Trophoblast cell (in vitro differentiated cells and primary cell): ENCODE results near the gene TBC1D22A.
A peak's percentile ranks its signal among the peaks of the same experiment; 100 is the strongest.

Experiments
- DNase-seq, 2 donors: peaks; one replicate each; pipeline ENCODE4 v3.0.0-alpha.2; 2016
- H2AFZ ChIP-seq: 2 replicates; pipeline ENCODE4 v1.6.1; 2013; ENCODE audit warnings: low read length, moderate library complexity, mild to moderate bottlenecking; ENCODE audit not compliant: insufficient read depth, poor library complexity
- H2AK5ac ChIP-seq: 2 replicates; pipeline ENCODE4 v1.6.1; 2013; ENCODE audit warnings: mild to moderate bottlenecking, low read length
- H2BK120ac ChIP-seq: 2 replicates; pipeline ENCODE4 v1.6.1; 2013; ENCODE audit warnings: low read length, mild to moderate bottlenecking, moderate library complexity; ENCODE audit not compliant: insufficient read depth, poor library complexity
- H2BK12ac ChIP-seq: 2 replicates; pipeline ENCODE4 v1.6.1; 2013; ENCODE audit warnings: mild to moderate bottlenecking, low read length, moderate library complexity
- H2BK5ac ChIP-seq: 2 replicates; pipeline ENCODE4 v1.6.1; 2013; ENCODE audit warnings: low read length, low read depth, moderate library complexity, mild to moderate bottlenecking; ENCODE audit not compliant: poor library complexity
- H3K14ac ChIP-seq: 2 replicates; pipeline ENCODE4 v1.6.1; 2013; ENCODE audit warnings: mild to moderate bottlenecking, low read length
- H3K18ac ChIP-seq: 2 replicates; pipeline ENCODE4 v1.6.1; 2013; ENCODE audit warnings: mild to moderate bottlenecking, low read length
- H3K23ac ChIP-seq: 2 replicates; pipeline ENCODE4 v1.6.1; 2013; ENCODE audit warnings: low read length
- H3K27ac ChIP-seq: 2 replicates; pipeline ENCODE4 v1.5.1; 2013; ENCODE audit warnings: low read depth, mild to moderate bottlenecking, inconsistent platforms, low read length, moderate library complexity
- H3K27me3 ChIP-seq: 2 replicates; pipeline ENCODE4 v1.6.1; 2013; ENCODE audit warnings: inconsistent platforms, mild to moderate bottlenecking, low read length, moderate library complexity; ENCODE audit not compliant: insufficient read depth
- H3K36me3 ChIP-seq, 2 experiments: 1 replicate in 1 of 2; 2 replicates in 1 of 2; pipeline ENCODE4 v1.6.1; 2013; ENCODE audit warnings: low read length in 2 of 2, mild to moderate bottlenecking in 2 of 2, moderate library complexity in 1 of 2; ENCODE audit not compliant: insufficient read depth in 2 of 2, control insufficient read depth in 1 of 2
- H3K4ac ChIP-seq: 2 replicates; pipeline ENCODE4 v1.6.1; 2013; ENCODE audit warnings: low read depth, mild to moderate bottlenecking, low read length, moderate library complexity
- H3K4me1 ChIP-seq, 2 experiments: 1 replicate in 1 of 2; 2 replicates in 1 of 2; pipeline ENCODE4 v1.6.1; 2013; ENCODE audit warnings: low read length in 2 of 2, mild to moderate bottlenecking in 2 of 2, moderate library complexity in 1 of 2; ENCODE audit not compliant: insufficient read depth in 2 of 2, control insufficient read depth in 1 of 2
- H3K4me2 ChIP-seq: 2 replicates; pipeline ENCODE4 v1.6.1; 2013; ENCODE audit warnings: inconsistent platforms, mild to moderate bottlenecking, low read length, moderate library complexity
- H3K4me3 ChIP-seq: 2 replicates; pipeline ENCODE4 v1.5.1; 2013; ENCODE audit warnings: mild to moderate bottlenecking, low read depth, low read length, inconsistent platforms
- H3K79me1 ChIP-seq: one replicate; pipeline ENCODE4 v1.6.1; 2013; ENCODE audit warnings: low read length
- H3K79me2 ChIP-seq: 2 replicates; pipeline ENCODE4 v1.6.1; 2013; ENCODE audit warnings: low read length, mild to moderate bottlenecking; ENCODE audit not compliant: control insufficient read depth, insufficient read depth, poor library complexity
- H3K9ac ChIP-seq: 2 replicates; pipeline ENCODE4 v1.6.1; 2013; ENCODE audit warnings: mild to moderate bottlenecking, low read length
- H3K9me3 ChIP-seq: 2 replicates; pipeline ENCODE4 v1.6.1; 2013; ENCODE audit warnings: low read depth, mild to moderate bottlenecking, control low read depth, inconsistent platforms, low read length; ENCODE audit not compliant: insufficient read depth
- H4K12ac ChIP-seq: 2 replicates; pipeline ENCODE4 v1.6.1; 2013; ENCODE audit warnings: low read depth, mild to moderate bottlenecking, low read length, moderate library complexity
- H4K8ac ChIP-seq: 2 replicates; pipeline ENCODE4 v1.6.1; 2013; ENCODE audit warnings: low read depth, mild to moderate bottlenecking, low read length, moderate library complexity
- H4K91ac ChIP-seq: one replicate; pipeline ENCODE4 v1.6.1; 2013; ENCODE audit warnings: low read depth, mild to moderate bottlenecking, low read length, moderate library complexity
- WGBS: extraction: QIAGEN DNeasy Blood & Tissue Kit; methylation state at CpG from one replicate; pipeline ENCODE4 v1.1.7; 2013; ENCODE audit warnings: missing lambda C conversion rate; ENCODE audit not compliant: insufficient read length, insufficient coverage; ENCODE audit errors: extremely low coverage; 5-methylcytosine and 5-hydroxymethylcytosine counted together

TBC1D22A gene

GRCh38 chr22:46738647-46739093, 23.8 kb upstream of the TBC1D22A start:
- H3K14ac ChIP-seq = peak overlapping the region; percentile 82
- peak overlapping the region; percentile 81 for H4K8ac ChIP-seq
- H2BK120ac ChIP-seq = peak overlapping the region; percentile 54
- no peak overlapping the region for H3K27ac ChIP-seq
- no CpG with 5 or more reads among the region's 20 CpGs for WGBS
- H3K23ac ChIP-seq = no peak overlapping the region
- H2AFZ ChIP-seq = peak overlapping the region; percentile 97
- H2BK12ac ChIP-seq = no peak overlapping the region
- peak overlapping the region; percentile 79 for H3K4me3 ChIP-seq
- H4K12ac ChIP-seq = peak overlapping the region; percentile 37
- peak overlapping the region; percentile 88 for H4K91ac ChIP-seq
- peak overlapping the region; percentile 70 for H3K18ac ChIP-seq
- peaks cover 30 to 42% of the 10 kb centered on the region in 2 experiments for H3K4me1 ChIP-seq
- peak overlapping the region; percentile 3 for H2AK5ac ChIP-seq
- no peaks in the 10 kb centered on the region for H3K36me3 ChIP-seq
- peak overlapping the region; percentile 78 for H3K4me2 ChIP-seq
- no peak overlapping the region for H3K4ac ChIP-seq
- peaks cover 4% of the 10 kb centered on the region for H3K79me2 ChIP-seq
- no peaks in the 10 kb centered on the region for H3K9me3 ChIP-seq
- DNase-seq = peak in 1 of 2 donors; percentile 10
- peaks cover 8% of the 10 kb centered on the region for H3K79me1 ChIP-seq
- H3K9ac ChIP-seq = no peak overlapping the region
- no peaks in the 10 kb centered on the region for H3K27me3 ChIP-seq
- peak overlapping the region; percentile 57 for H2BK5ac ChIP-seq

- Histone ChIP-seq H3K18ac (peak overlapping the region; percentile 3), H2AFZ (no peak overlapping the region), H2AK5ac (peak overlapping the region; percentile 3), H4K91ac (no peak overlapping the region), H3K79me2 (peaks cover 4% of the 10 kb centered on the region), H3K4me1 (peaks cover 30 to 42% of the 10 kb centered on the region in 2 experiments), H3K4ac (no peak overlapping the region), H3K36me3 (no peaks in the 10 kb centered on the region), H3K4me3 (no peak overlapping the region), H3K27me3 (no peaks in the 10 kb centered on the region), H2BK5ac (no peak overlapping the region), H3K4me2 (peak overlapping the region; percentile 78), H3K9me3 (no peaks in the 10 kb centered on the region), H4K12ac (no peak overlapping the region), H2BK12ac (no peak overlapping the region), H3K23ac (no peak overlapping the region), H3K27ac (no peak overlapping the region), H4K8ac (peak overlapping the region; percentile 81), H3K79me1 (peaks cover 8% of the 10 kb centered on the region), H3K14ac (peak overlapping the region; percentile 82), H2BK120ac (no peak overlapping the region), H3K9ac (no peak overlapping the region)
- WGBS = no CpG with 5 or more reads among the region's 20 CpGs
- peak in 1 of 2 donors; percentile 23 for DNase-seq
These were observed 23.2 kb upstream of the TBC1D22A start for GRCh38 chr22:46739094-46739870.

- Histone ChIP-seq H2BK120ac (no peak overlapping the region), H3K27me3 (no peaks in the 10 kb centered on the region), H2AK5ac (no peak overlapping the region), H3K4me3 (peak overlapping the region; percentile 7), H3K14ac (no peak overlapping the region), H3K4me1 (peaks cover 26 to 32% of the 10 kb centered on the region in 2 experiments), H4K12ac (no peak overlapping the region), H3K36me3 (no peaks in the 10 kb centered on the region), H3K79me2 (peaks cover 4% of the 10 kb centered on the region), H4K91ac (no peak overlapping the region), H3K9me3 (peaks cover 2% of the 10 kb centered on the region), H2AFZ (no peak overlapping the region), H3K4me2 (no peak overlapping the region), H2BK12ac (no peak overlapping the region), H3K27ac (no peak overlapping the region), H3K18ac (no peak overlapping the region), H4K8ac (no peak overlapping the region), H3K23ac (no peak overlapping the region), H2BK5ac (no peak overlapping the region), H3K79me1 (peaks cover 8% of the 10 kb centered on the region), H3K9ac (no peak overlapping the region), H3K4ac (no peak overlapping the region)
- WGBS = no CpG with 5 or more reads among the region's 14 CpGs
- no peak for DNase-seq
These were observed 21.3 kb upstream of the TBC1D22A start for GRCh38 chr22:46740910-46741780.

- H3K79me1 ChIP-seq = peaks cover 8% of the 10 kb centered on the region
- no peak overlapping the region for H3K18ac ChIP-seq
- H3K27me3 ChIP-seq = no peaks in the 10 kb centered on the region
- H2AFZ ChIP-seq = no peak overlapping the region
- H2BK5ac ChIP-seq = no peak overlapping the region
- no peak for DNase-seq
- H3K9ac ChIP-seq = no peak overlapping the region
- no peak overlapping the region for H4K8ac ChIP-seq
- H3K27ac ChIP-seq = no peak overlapping the region
- no peak overlapping the region for H3K23ac ChIP-seq
- no peak overlapping the region for H4K91ac ChIP-seq
- H4K12ac ChIP-seq = no peak overlapping the region
- peaks cover 2% of the 10 kb centered on the region for H3K9me3 ChIP-seq
- H2BK120ac ChIP-seq = no peak overlapping the region
- no CpG with 5 or more reads among the region's 6 CpGs for WGBS
- H3K4ac ChIP-seq = no peak overlapping the region
- no peak overlapping the region for H3K4me3 ChIP-seq
- H3K4me1 ChIP-seq = peaks cover 20 to 26% of the 10 kb centered on the region in 2 experiments
- H3K14ac ChIP-seq = no peak overlapping the region
- no peaks in the 10 kb centered on the region for H3K36me3 ChIP-seq
- no peak overlapping the region for H3K4me2 ChIP-seq
- peaks cover 4% of the 10 kb centered on the region for H3K79me2 ChIP-seq
- H2AK5ac ChIP-seq = peak overlapping the region; percentile 49
- H2BK12ac ChIP-seq = no peak overlapping the region
These were observed 20.4 kb upstream of the TBC1D22A start for GRCh38 chr22:46741974-46742519.
